Cerebellar cortex (tissue), 1 donor: ENCODE measurements around the gene RDH8.
"Not testable (repeated sequence)": the region's sequence is repeated elsewhere in the genome, so short reads cannot be mapped to it uniquely, and the experiment has no call there.

Source experiments
- DNase-seq: peaks from one replicate; pipeline ENCODE4 v3.0.0-alpha.2; 2015; ENCODE audit warnings: low spot score

RDH8 gene

DNA sequence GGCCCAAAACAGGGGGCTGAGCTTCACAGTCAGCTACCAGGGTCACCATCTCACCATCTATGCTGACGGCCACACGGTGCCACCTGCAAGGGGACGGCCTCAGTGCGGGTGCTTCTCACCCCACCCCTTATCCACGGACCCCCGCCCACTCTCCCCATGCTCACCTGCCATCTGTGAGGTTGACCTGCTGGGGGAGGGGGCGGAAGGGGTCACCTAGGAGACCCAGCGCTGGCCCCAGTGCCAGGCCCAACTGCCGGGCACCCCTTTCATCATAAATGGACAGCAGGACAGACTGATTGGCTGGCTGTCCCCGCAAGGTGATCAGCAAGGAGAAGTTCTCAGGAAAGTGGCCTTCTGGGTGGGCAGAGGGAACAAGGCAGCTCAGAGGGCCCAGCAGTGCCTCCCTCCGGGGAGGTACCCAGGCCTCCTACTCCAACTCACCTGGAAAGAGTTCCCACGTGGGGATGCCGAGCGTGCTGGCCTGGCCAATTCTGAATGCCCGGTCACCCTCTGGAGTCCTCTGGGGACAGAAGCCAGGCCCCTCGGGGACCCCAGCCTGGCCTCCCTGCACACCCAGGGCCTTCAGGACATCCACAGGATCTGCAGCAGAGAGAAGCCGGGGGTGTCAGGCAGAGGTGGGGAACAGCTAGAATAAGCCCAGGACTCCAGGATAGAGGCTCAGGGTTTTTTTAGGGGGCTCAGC is 7.5 kb upstream of the RDH8 start:
- no peak for DNase-seq

DNA sequence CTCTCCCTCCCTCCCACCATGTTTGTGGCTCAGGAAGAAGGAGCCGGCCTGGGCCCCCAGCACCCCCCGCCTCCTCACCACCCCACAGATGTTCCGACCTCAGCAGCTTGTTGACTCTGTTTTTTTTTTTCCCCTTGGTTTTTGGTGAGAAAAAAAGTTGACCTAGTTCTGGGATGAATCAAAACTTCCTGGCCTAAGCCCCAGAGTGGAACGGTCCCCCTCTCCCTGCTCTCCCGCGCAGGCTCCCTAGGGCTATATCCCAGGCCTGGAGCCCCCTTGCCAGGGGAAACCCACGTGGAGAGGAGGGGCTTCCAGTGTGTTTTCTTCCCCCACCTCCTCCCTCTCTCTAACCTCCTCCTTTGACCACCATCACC is 7.0 kb upstream of the RDH8 start:
- DNase-seq: no peak

DNA sequence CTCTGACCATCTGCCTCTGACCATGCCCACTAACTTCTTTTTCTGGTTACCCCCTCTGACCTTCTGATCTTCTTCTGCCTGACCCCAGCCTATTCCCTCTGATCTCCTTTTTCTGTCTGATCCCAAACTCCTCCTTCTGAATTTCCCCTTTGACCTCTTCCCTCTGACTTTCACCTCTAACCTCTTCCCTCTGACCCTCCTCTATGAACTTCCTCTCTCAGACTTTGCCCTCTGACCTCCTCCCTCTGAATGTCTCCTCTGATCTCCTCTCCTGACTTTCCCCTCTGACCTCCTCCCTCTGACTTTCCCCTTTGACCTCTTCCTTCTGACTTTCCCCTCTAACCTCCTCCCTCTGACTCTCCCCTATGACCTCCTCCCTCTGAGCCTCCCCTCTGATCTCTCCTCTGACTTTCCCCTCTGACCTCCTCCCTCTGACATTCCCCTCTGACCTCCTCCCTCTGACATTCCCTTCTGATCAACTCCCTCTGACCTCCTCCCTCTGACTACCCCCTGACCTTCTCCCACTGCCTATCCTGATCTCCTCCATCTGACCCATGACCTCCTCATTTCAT is 6.4 kb upstream of the RDH8 start:
- DNase-seq: no peak

DNA sequence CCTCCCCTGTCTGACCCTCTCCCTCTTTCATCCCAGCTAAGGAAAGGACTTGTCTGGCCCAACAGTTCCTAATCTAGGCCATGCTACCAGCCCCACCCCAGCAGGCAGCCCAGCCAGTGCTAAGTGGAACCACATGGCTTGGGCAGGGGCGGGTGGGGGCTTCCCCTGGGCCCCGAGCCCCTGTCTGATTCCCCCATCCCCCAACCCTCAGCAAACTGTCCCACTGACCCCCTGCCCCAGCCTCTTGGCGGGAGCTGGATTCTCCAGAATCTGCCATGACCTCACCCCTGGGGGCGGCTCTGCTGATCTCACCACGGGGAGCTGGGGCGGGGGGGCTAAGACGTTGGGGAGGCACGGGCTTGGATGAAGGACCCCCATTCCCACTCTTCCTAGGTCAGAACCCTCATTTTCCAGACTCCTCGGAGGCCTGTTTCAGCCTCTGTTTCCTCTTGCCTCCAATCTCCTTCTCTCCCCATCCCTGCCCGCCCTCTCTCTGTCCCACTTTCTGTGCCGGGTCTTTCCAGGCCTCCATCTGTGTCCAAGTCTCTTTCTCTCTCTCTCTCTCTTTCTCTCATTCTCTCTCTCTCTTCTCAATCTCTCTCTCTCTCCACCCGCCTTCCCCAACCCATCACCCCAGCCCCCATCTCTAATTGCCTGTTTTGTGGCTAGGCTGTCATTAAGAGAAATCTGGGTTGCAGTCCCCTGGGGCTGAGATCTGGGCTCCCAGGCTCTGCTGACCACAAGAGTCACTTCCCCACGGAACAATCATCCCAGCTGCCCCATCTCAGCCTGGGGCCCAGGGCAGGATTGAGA is 5.7 kb upstream of the RDH8 start:
- no peak for DNase-seq

DNA sequence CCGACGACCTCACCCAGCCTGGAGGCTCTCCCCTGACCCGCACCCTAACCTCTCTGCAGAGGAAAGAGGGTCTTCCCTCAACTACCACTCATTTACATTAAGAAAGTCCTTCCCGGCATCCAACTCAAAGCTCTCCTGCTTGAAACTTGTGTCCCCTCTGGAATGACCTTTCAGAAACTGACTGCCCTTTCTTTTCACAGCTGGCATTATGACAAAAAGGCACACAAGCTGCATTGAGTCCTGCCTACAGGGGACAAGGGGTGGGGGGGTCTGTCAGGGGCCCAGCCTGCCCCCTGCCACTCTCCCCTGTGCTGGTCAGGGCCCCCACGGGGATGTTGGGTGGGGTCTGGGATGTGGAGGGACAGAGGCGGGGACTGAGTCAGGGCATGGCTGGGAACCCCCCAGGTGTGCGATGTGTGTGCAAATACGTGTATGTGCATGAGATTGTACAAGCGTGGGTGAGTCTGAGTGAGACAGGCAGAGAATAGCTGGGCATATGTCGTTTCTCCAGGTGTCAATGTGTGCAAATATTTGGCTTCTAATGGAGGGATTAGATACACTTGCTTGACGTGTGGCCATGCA is 5.0 kb upstream of the RDH8 start:
- DNase-seq: no peak

DNA sequence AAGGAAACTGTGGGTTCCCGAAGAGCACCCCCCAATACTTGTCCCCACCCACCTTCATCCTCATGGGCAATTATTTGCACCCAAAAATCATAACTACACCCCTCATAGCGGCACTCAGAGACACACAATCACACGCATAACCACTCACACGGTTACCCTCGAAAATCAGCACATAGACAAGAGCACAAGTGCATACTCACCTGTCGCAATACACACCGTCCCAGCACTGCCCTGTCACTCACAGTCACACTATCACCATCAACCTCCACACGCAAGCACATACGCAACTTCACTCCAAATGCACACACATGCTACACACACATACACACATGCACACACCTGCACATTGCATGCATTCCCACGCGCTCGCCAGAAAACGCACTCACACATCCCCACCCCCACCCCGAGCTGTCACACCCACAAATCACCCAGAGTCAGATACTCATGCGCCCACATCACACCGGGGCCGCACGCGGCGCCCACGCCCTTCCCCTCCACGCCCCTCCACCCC is 3.5 kb upstream of the RDH8 start:
- no peak for DNase-seq

DNA sequence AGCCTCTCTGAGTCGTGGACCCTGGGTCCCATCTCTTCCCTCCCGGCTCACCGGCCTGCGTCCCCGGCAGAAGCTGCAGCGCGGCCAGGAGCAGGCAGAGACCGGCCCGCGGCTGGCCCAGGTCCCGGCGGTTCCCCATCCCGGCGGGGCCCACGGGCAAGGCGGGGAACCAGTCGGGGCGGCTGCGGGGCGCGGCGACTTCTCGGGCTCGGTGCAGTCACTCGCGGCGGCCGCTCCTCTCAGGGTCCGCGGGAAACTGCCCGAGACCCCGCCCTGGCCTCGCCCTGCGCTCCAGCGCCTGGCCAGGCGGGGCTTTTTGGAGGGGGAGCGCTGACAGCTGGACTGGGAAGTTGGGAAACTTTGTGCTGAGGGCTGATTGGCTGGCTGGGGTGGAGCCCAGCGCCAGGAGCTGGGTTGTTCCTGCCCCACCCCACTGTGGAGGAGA is 3.0 kb upstream of the RDH8 start, which contains the start of gene COL5A3:
Gene COL5A3, minus strand, starts transcription at position 258 of the 445 bp plus-strand sequence. Its CDS starts 119 bp downstream, at position 139.
- no peak for DNase-seq

DNA sequence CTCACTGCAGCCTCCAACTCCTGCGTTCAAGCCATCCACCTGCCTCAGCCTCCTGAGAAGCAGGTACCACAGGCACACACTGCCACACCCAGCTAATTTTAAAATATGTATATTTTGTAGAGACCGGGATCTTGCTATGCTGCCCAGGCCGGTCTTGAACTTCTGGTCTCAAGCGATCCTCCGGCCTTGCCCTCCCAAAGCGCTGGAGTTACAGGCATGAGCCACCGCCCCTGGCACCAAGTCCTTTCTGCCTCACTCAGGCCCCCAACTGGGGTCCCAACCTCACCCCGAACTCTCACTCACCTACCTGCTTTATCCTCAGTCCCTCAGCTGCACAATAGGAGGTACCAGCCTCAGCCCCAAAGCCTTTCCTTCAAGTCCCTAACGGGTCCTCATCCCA is 2.3 kb upstream of the RDH8 start:
- DNase-seq: no peak

DNA sequence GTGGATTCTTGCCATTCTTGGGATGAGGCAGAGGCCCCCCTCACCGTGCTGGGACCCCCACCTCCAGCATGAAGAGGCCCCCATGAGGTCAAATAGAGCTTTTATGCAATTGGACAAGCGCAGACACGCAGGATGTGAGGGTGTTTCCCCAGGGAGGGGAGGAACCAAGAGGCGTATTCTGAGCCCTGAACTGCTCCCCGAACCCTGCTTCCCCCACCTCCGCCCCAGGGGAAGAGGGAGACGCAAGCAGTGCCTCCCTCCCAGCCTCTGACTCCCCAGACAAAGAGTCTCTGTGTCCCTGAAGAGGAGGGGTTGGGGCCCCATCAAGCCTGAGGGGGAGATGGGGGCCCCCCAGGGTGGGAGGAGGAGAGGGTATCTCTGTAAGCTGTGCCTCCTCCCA is 1.3 kb upstream of the RDH8 start:
- no peak for DNase-seq

DNA sequence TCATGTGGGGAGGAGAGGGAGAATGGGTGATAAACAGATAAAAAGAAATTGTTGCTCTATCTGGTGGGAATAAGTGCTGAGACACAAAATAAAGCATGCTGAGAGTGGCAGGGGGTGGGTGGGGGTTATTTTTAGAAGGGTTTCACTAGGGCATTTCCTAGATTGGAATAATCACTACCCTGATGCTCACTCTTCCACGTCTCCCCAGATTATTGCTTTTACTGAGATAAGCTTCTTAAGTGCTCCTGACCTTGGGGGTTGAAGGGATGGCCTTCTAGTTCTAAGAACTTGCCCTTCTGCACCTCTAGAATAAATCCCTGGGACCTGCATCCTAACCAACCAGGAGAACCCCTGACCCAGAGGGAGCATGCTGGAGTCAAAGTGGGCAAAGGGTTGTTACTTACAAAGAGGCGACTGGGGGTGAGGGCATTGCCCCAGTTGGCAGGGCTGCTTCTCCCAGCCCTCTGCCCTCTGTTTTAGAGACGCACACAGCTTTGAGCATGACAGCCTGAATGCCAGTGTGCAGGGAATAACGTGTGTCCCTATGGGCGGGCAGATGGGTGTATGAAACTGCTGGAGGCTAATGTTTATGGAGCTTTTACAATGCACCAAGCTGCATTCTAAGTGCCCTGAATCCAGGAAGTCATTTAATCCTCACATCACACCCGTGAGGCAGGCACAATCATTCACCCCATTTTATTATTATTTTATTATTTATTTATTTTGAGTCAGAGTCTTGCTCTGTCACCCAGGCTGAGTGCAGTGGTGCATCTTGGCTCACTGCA is 743 bp downstream of the RDH8 start:
- no peak for DNase-seq

DNA sequence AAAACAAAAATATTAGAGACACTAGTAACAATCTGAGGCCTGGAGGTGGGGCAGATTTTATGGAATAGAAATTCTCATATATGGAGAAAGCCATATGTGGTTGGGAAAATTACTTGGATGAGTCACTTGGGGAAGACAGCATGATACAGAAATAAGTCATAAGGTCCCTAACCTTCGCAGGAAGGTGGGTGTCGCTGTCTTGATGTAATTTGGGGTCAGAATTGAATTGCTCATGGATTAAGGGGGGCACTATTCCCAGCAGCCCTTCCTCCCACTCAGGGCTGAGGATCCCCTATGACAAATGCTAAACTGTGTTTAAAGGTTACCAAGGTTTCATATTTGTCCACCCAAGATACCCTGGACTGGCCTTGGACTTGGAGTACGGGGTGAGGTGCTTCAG is 5.0 kb downstream of the RDH8 start:
- no peak for DNase-seq

DNA sequence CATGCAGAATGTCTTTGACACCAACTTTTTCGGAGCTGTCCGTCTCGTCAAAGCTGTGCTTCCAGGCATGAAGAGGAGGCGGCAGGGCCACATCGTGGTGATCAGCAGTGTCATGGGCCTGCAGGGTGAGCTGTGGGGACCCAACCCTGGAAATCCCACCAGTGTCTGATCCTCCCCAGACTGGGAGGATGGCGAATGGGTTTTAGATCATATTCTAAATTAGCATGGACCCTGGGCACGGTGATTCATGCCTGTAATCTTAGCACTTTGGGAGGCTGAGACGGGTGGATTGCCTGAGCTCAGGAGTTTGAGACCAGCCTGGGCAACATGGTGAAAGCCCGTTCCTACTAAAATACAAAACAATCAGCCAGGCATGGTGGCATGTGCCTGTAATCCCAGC is 5.5 kb downstream of the RDH8 start:
- no peak for DNase-seq

DNA sequence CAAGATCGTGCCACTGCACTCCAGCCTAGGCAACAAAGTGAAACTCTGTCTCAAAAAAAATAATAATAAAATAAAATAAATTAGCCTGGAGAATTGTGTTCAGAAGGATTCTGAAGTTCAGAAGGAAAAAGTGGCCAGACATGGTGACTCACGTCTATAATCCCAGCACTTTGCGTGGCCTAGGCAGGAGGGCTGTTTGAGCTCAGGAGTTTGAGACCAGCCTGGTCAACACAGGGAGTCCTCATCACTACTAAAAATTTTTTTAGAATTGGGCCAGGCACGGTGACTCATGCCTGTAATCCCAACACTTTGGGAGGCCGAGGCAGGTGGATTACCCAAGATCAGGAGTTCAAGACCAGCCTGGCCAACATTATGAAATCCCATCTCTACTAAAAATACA is 6.0 kb downstream of the RDH8 start:
- DNase-seq: no peak

DNA sequence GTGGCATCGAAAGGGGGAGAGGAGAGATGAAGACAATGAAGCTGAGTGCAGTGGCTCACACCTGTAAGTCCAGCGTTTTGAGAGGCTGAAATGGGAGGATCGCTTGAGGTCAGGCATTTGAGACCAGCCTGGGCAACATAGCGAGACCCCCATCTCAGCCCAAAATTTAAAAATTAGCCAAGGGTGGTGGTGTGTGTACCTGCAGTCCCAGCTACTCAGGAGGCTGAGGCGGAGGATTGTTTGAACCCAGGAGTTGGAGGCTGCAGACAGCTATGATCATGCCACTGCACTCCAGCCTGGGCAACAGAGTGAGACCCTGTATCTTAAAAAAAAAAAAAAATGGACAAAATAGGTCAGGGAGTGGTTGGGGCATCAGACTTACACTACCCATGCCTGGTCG is 7.6 kb downstream of the RDH8 start:
- no peak for DNase-seq

DNA sequence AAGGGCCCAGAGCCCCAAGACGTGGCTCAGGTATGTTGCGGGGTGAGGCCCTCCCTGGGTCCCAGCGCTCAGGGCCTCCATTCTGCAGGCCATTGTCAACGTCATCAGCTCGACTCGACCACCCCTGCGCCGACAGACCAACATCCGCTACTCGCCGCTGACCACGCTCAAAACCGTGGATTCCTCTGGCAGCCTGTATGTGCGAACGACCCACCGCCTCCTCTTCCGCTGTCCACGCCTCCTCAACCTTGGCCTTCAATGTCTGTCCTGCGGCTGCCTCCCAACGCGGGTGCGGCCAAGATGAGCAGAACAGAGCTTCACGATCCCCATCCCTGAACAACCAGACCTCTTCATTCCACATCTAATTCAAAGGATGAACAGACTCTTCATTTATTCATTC is 8.2 kb downstream of the RDH8 start:
- no peak for DNase-seq

DNA sequence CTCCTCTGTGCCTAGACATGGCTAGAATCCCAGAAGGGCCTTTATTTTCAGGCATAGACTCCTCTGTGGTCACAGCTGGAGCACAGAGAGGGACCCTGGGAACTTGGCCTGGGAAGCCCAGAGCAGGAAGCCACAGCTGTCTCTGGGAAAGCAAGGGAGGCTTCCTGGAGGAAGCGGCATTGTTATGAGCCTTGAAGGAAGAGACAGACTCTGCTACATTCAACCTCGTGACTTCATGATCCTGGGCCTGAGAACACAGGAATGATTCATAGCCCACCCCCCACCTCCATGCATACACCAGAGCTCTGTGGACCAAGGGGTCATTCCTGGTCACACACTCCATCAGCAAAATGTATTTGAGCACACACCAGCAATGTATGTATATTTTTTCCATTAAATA is 8.6 kb downstream of the RDH8 start:
- DNase-seq: no peak

DNA sequence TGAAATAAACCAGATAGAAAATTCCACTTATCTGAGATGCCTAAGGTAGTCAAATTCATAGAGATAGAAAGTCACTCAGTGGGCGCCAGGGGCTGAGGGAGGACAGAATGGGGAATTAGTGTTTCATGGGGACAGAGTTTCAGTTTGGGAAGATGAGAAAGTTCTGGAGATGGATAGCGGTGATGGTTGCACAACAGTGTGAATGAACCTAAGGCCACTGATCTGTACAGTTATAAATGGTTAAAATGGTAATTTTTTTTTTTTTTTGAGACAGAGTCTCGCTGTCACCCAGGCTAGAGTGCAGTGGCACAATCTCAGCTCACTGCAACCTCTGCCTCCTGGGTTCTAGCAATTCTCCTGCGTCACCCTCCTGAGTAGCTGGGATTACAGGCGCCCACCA is 9.8 kb downstream of the RDH8 start:
- DNase-seq: not testable (repeated sequence)

DNA sequence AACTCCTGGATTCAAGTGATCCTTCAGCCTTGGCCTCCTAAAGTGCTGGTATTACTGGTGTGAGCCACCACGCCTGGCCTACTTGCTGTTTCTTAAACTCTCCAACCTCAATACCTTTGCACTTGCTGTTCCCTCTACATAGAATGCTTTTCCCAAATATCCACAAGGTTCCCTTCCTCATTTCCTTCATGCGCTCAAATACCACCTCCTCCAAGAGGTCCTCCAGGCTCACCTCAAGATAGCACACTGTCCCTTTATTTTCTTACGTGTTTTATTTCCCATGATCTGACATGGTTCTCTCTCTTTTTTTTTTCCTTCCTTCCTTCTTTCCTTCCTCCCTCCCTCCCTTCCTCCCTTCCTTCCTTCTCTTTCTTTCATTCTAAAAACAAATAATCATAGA is 13.5 kb downstream of the RDH8 start:
- DNase-seq: no peak

DNA sequence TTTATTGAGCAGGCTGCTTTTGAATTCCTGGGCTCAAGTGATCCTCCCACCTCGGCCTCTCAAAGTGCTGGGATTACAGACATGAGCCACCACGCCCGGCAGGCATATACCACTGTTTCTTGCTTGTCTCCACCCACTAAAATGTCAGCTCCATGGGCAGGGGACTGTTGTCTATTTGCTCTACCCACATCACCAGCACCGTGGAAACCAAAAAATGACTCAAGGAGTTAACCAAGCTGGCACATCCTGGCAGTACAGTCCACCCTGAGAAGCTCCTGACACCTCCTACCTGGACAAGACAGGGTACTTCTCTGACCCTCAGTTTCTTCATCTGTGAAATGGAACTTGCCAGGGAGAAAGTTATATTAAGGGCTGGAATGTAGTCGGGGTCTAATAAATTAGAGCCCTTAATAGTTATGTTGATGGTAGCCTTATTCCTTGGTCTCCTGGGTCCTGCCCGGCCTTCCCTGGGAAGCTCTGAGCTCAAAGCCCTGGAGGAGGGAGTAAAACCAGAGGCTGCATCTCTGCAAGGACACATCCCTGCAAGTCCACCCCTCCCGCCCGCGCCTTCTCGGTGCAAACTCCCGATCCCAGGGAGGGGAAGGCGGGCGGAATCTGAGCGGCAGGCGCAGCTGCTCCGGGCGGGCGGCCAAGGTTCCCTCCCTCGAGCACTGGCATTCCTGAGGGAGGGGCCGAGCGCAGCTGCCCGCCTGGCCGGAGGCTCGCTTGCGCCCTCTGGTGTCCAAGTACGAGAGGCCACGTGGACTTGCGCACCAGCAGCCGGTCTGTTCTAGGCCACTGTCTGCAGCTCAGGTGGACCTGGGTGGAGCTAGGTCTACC is 14.1 kb downstream of the RDH8 start:
- peak; percentile 63 for DNase-seq

DNA sequence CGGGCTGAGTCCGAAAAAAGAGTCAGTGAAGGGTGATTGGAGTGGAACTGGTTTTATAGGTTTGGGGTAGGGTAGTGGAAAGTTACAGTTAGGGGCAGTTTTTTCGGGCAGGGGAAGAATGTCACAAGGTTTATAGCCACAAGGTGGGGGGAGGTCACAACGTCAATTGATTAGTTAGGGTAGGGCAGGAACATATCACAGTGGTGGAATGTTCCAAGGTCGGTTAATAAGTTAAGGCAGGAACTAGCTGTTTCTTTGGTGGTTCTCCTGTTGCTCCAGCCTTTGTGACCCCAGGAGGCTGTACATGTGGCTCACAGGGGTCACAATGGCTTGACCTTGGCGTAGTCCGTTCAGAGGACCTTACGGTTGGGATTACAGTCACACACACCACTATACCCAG is 20.3 kb downstream of the RDH8 start:
- no peak for DNase-seq

DNA sequence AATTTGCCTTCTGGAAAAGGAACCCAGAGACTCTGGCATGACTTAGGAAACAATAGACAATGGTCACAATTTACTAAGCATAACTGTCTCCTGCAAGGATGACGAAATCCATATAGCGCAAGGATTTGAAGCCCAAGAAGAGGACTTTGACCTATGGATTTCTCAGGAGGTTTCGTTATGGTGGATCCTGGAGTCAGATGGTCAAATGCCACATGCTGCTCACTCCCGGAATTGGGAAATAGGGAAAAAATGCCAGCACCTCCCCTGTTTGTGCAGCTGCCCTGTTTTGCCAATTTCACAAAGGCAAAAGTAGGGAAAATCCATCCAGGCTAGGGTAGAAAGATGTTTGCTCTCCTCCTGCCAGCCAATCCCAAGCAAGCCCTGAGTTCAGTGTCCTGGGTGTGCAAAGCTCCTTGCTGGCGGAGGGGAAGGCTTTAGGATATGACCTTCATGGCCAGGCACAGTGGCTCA is 23.4 kb downstream of the RDH8 start:
- DNase-seq: no peak
